GM18519 (cell line): ENCODE data around the gene LRRC75B.
"Not testable (repeated sequence)": the region's sequence is repeated elsewhere in the genome, so short reads cannot be mapped to it uniquely, and the experiment has no call there.

Source experiments
- ATAC-seq: cut with Tn5 transposase; IDR thresholded peaks from one replicate; pipeline ENCODE4 v1.9.1; 2021; ENCODE audit warnings: mild to moderate bottlenecking, moderate library complexity; ENCODE audit not compliant: unreplicated experiment, low FRiP score

Gene LRRC75B

DNA sequence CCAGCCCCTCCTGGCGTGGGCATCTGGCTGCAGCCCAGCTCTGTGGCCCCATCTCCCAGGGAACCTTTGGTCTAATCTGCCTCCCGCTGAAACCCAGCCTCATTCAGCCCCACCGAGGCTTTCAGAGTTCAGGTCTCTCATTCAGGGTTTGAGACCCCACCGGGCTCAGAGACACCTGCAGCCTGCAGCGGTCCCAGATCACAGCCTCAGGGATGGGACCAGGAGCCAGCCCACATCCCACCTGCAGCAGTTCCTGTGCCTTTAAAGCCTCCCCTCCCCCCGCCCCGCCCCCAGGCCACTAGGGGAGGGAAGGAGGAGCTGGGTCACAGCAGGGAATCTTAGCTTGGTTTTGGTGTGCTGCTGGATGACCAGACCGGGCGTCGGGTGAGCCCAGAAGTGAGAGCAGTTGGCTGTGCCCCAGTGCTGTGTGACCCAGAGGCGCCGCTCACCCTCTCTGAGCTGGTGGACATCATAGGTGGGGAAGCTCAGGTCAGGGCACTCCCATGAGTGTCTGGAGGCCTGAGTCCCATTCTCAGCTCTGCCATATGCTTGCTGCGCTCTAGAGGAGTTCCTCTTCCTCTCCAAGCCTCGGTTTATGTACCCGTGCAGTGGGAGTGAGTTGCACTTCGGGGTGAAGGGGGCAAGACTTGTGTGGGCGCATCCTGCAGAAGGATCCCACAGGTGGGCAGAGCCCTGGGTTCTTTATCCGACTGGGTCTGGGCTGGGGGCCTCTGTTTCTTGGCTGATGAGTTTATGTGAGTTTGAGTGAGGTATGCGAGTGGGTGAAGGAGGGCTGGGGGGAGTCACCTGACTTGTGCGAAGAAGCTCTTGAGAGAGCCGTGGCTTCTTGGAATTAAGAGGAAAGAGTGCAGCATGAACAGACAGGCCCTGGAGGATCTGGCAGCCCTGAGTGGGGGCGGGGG is 10.2 kb upstream of the LRRC75B start, which contains the start of gene GGT1:
Gene GGT1, plus strand, starts transcription at position 347 of the 923 bp plus-strand sequence. CDS start 7,889 bp downstream, outside the sequence.
- not testable (repeated sequence) for ATAC-seq

DNA sequence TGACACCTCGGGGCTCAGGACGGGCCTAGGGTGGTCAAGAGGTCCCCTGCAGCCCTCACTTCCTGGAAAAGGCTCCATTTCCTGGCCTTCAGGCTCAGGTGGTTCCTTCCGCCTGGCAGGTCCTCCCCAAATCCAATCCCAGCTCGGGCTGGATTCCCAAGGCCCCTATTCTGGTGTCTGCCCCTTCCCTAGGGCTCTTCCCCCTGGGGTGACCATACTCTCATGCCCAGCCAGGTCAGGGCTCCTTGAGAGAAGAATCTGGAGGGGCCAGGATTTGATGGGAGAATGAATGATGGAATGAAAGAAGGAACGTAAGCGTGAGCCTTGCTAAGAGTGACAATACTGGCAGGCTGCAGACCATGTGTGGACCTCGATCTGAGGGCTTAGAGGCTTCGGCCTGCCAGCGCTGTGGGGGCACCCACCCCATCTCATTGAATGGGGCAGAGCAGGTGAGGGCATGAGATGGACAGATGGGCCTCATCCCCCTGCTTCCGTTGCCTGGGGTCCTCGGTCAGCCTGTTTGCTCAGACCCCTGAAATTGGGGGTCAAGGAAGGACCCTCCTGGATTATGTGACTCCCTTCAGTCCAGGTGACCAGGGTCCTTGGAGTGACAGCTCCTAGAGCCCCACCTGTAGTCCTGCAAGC is 9.4 kb upstream of the LRRC75B start:
- not testable (repeated sequence) for ATAC-seq

GRCh38 chr22:24601217-24602104 is 8.6 kb upstream of the LRRC75B start:
- ATAC-seq: no peak

DNA sequence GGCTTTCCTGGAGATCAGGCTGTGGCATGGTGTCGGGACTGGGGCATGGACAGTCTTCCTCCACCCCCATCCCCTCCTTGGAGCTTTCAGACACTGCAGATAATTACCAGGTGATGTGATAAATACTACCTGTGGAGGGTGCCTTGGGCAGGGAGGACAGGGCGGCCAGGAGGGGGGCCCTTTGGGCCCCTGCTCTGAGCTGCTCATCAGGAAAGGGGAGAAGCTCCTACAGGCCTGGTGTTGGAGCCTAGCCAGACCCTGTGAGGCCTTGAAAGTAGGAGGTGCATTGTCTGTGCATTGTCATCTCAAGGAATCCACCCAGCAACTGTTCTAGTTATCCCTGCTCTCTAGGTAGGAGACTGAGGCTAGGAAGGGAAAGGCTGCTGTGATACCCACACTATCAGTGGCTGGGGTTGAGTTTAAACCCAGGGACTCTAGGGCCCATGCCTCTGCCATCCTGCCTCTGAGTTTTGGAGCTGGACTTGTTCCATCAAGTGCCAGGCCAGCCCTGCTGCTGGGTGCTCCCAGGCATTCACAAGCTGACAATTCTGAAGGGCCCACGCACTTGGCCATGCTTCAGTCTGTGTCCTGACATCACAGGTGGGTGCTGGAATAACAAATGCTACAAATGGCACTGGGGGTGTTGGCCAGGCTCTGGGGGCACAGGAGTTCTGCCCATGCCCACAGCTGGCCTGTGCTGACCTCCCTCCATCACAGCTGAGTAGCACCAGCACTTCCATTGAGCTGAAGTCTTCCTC is 7.3 kb upstream of the LRRC75B start:
- not testable (repeated sequence) for ATAC-seq

- ATAC-seq: no peak
Measured at GRCh38 chr22:24599514-24599913, 6.6 kb upstream of the LRRC75B start.

- ATAC-seq: not testable (repeated sequence)
Measured at GRCh38 chr22:24597076-24597475, 4.2 kb upstream of the LRRC75B start.

DNA sequence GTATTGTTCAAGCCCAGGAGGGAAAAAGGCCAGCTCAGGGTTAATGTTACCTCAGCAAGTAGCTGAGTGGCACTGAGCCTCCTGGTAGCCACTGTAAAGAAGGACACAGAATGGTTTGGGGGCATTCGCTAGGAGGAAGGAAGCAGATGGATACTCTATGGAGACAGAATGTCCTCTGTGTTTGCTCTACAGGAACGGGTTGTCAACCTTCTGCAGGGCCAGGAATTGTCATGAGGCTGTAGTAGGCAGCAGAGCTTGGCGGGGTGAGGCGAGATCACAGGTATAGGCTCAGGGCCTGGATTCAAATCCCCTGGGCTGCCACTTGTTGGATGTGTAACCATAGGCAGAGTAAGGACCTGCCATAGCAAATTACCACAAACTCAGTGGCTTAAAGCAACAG is 3.0 kb upstream of the LRRC75B start:
- no peak for ATAC-seq

DNA sequence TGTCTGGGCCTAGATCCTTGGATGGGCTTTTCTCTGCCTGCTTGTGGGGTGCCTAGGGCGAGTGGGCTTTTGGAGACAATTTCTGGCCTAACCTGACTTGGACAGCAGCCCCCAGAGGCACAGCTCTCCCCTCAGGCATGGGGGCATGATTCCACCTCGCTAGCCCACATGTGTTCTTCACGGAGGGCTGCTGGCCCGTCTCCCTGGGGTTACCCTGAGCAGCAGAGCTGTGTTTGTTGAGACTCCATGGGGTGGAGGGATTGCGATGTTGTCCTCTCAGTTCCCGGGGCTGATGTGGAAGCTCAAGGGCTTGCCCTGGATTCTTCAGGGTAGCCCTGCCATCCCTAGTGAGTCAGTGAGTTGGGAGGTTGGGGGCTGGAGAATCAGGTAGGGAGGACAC is 2.4 kb upstream of the LRRC75B start:
- ATAC-seq: no peak

DNA sequence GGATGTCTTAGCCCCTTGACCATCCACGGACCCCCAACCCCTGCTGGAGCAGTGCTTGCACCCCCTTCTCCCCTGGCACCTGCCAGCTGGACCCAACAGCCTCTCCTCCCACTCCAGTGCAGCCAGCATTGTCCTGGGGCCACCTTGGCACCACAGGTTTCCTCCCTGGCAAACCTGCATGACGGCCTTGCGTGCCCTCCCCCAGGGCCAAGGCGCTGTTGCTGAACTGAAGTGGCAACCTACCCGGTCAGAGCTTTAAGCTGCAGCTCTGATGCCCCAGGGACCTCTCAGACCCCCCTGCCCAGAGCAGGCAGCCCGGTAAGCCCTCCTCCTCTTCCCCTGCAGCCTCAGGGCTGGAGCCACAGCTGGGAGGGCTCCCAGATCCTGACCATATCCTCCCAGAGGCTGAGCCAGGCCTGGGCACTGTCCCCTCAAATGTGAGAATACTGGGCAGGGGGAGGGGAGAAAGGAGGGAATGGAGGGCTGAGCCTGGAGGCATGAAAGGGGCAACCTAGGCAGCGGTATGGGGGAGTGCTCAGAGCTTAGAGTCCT is 1.8 kb upstream of the LRRC75B start:
- ATAC-seq: no peak

DNA sequence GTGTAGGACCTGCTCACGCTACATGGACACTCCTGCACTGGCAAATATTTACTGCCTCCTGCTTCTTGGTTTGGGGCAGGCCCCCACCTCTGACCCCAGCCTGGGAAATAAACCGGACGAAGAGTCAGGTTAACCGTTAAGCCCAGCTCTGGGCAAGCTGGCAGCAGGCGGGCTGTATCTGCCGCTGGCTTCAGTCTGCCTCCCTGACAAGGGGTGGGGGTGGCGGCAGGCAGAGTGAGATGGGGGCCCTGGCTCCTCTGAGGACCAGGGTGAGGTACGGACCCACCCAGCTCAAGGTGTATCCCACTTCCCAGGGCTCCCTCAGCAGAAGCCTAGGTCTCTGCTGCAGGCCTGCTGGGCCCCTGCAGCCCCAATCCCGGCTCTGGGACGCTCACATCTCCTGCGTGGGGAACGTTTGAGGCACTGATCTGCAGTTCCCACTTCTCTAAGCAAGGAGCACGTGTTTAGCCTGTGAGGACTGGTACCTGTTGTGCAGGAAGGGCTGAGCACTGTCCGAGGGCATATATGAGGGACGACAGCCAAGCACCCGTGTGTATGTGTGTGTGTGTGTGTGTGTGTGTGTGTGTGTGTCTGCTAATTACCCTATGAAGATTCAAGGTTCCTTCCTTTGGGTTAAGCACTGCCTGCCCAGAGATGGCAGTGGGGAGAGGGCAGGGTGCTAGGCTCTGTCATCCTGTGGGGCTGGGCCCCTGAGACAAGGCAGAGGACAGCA is 1.1 kb upstream of the LRRC75B start:
- ATAC-seq: no peak

- not testable (repeated sequence) for ATAC-seq
Measured at GRCh38 chr22:24593559-24593835, 624 bp upstream of the LRRC75B start.

DNA sequence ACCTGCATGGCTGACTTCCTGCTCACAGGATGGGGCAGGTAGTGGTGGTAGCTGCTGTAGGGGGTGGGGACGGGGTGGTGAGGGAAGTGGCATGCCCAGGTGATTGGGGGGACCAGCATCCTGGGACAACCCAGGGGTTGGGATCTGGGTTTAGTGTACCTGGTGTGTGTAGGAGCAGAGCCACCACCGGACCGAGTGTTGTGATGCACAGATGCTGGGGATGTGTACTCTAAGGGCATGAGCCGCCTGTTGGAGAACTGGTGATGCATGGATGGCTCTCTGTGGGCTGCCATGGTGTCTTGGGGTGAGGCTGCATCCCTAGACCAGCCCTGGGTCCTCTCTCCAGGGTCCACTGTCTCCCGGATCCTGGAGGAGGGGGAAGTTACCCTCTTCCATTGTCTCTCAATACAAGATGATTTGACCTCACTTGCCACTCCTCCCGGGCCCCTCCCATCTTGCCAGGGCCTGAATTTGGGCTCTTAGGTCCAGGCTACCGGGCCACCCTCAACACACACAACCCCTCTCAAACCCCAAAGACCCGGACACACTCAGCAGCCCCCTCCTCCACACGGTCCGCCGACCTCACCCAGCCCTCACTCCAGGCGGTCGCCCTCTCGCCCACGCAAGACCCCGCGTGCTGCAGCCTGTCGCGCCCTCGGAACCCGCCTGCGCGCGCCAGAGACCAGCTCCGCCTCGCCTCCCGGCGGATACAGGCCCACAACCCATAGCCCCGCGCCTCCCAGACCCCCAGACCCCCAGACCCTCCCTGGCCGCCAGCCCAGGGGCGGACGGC is 619 bp downstream of the LRRC75B start:
- ATAC-seq: no peak

DNA sequence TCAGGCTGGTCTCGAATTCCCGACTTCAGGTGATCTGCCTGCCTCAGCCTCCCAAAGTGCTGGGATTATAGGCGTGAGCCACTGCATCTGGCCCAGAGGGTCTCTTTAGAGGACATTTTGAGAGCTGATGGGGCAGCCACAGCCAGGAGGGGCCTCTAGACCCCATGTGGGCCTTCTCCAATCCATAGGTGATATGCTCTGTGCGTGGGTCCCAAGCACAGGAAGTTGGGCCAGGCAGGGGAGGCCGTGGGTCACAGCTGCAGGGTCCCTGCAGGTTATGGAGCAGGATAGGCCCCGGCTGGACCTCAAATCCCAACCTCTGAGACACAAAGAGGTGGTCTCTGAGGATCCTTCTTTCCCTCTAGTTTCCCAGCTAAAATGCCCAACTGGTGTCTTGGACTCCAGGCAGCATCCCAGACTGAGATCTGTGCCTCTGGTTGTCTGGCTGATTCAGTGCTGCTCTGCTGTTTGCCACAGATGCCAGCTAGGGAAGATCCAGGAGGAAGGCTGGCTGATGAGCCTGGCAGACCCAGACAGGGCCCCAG is 1.5 kb downstream of the LRRC75B start:
- ATAC-seq: no peak

DNA sequence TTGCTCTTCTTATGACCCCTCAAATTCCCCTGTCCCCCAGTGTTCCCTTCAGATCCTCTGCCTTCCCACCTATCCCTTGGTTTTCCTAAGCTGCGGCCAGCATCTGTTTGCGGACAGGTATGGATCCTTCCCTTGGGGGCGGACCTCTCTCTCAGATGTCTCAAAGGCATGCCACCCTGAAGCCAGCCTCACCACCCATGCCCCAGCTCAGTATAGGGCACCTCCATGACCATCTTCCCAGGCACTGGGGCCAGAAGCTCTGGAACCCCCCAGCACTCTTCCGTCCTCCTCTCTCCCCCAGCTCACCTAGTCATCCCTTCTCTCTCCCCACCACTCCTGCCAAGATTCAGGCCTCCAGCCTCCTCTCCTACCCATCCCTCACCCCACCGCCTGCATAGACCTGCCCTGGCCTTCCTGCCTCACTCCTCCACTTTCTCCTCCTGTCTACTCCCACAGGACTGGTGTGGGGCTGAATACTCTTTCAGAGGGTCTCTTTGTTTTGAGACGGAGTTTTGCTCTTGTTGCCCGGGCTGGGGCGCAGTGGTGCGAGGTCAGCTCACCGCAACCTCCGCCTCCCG is 2.2 kb downstream of the LRRC75B start:
- no peak for ATAC-seq

GRCh38 chr22:24589518-24590030 is 3.3 kb downstream of the LRRC75B start:
- ATAC-seq: no peak

DNA sequence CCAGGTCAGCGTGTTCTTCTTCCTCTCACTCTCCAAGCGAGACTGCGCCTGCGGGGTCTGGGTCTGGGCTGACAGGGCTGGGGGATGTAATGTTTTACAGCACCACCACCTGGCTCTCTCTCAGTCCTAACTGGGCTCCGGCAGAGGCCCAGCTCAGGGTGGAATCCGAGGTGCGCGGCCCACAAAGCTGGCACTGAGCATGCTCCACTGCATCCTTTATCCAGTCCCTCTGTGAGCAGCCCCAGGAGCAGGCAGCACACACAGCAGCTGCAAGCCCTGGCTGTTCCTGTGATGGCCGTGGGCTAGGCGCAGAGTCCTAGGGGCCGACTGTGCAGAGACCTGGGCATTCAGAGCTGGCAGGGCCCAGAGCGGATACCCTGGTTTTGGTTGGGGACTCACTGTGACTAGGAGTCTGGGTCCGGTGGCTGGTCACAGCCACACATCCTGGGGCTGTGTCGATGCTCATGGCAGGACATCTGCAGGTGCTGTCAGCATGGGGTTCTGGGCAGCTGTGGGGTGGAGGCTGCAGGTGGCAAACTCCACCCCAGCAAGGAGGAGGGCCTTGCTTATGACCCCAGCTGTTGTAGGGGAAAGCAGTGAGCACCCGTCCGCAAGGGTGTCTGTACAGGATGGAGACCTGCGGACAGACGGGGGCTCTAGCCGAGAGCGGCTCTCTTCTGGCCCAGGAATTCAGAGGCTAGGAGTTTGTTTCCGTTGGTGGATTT is 4.0 kb downstream of the LRRC75B start:
- ATAC-seq: no peak

- ATAC-seq: no peak
Measured at GRCh38 chr22:24588381-24588756, 4.5 kb downstream of the LRRC75B start.
